HepG2 (cell line): ENCODE data around the gene DISP2. TPM values are rescaled to one million over a fixed set of nuclear protein-coding genes. Genes with fewer than 3 reads are reported as not detected.

ENCODE experiments used
- ATAC-seq: fragments of 200-7000 bp; cut with Tn5 transposase; 3 replicates; pipeline ENCODE4 v1.9.1; 2020; ENCODE audit warnings: mild to moderate bottlenecking, moderate library complexity
- BruUV-seq: library from RNA; stranded (reverse); fragments of 400-500 nt; replicated peaks from 2 replicates; lab custom pipeline; 2021; lab: Mats Ljungman, UMichigan
- CTCF ChIA-PET: fragments of 300-600 bp; formaldehyde crosslinking; extraction: SDS; loops from one replicate; lab custom pipeline; 2021; ENCODE audit warnings: low total read pairs, inconsistent platforms, low intra/inter-chr PET ratio; lab: Yijun Ruan, JAX
- POLR2A ChIA-PET: fragments of 350-600 bp; sonication (Branson Sonifier 250); formaldehyde crosslinking; loops from one replicate; lab custom pipeline; 2020; ENCODE audit warnings: antibody characterized with exemption, inconsistent platforms; lab: Yijun Ruan, JAX
- DNase-seq: peaks from one replicate; pipeline ENCODE4 v3.0.0-alpha.2; 2015; ENCODE audit warnings: low spot score
- FAIRE-seq: peaks from 3 replicates; lab custom pipeline; 2011; peaks lifted over from hg19 to GRCh38; lab: Jason Lieb, UNC
- H2AFZ ChIP-seq: one replicate; pipeline ENCODE4 v1.6.1; 2011; ENCODE audit warnings: low read length, inconsistent platforms
- H3K27ac ChIP-seq: fragments of 300-600 bp; 3 replicates; pipeline ENCODE4 v1.8.0; 2011; ENCODE audit warnings: mixed run types, mild to moderate bottlenecking, mixed read lengths, low read length, inconsistent platforms; ENCODE audit not compliant: insufficient read depth; ENCODE audit errors: extremely low read length
- H3K27me3 ChIP-seq, 2 experiments: fragments of 200-600 bp in 1 of 2; 2 replicates in 1 of 2; 3 replicates in 1 of 2; pipeline versions ENCODE4 v1.6.0 to v1.8.0; 2011; ENCODE audit warnings: low read length in 2 of 2, mild to moderate bottlenecking in 2 of 2, moderate library complexity in 2 of 2, inconsistent platforms in 1 of 2; ENCODE audit not compliant: insufficient read depth in 2 of 2, control insufficient read depth in 1 of 2
- H3K36me3 ChIP-seq, 2 experiments: fragments of 200-600 bp in 1 of 2; replicated peaks in 1 of 2; 2 replicates in 1 of 2; 3 replicates in 1 of 2; pipeline versions ENCODE4 v1.5.1 to v1.8.0; 2011; ENCODE audit warnings: low read length in 2 of 2, inconsistent platforms in 1 of 2; ENCODE audit not compliant: insufficient read depth in 2 of 2, control insufficient read depth in 1 of 2
- H3K4me1 ChIP-seq: 2 replicates; pipeline ENCODE4 v1.5.1; 2012; ENCODE audit warnings: low read length, inconsistent platforms; ENCODE audit not compliant: insufficient read depth
- H3K4me2 ChIP-seq: 2 replicates; pipeline ENCODE4 v1.6.0; 2011; ENCODE audit warnings: low read depth, low read length, inconsistent platforms
- H3K4me3 ChIP-seq, 3 experiments: fragments of 200-600 bp in 1 of 3; sonication (generic), shearing (Covaris generic) in 1 of 3; replicated peaks in 1 of 3; 2 replicates each; pipeline ENCODE4 v1.5.1; 2011 to 2016; ENCODE audit warnings: low read length in 3 of 3, inconsistent platforms in 2 of 3, low read depth in 2 of 3, mild to moderate bottlenecking in 2 of 3, control low read depth in 1 of 3, mixed read lengths in 1 of 3; ENCODE audit not compliant: insufficient read depth in 1 of 3
- H3K79me2 ChIP-seq: one replicate; pipeline ENCODE4 v1.6.1; 2011; ENCODE audit warnings: low read length, inconsistent platforms; ENCODE audit not compliant: insufficient read depth
- H3K9ac ChIP-seq: 2 replicates; pipeline ENCODE4 v1.6.0; 2011; ENCODE audit warnings: mild to moderate bottlenecking, low read depth, low read length, inconsistent platforms; ENCODE audit not compliant: insufficient read depth
- H3K9me3 ChIP-seq: 2 replicates; pipeline ENCODE4 v1.5.1; 2012; ENCODE audit warnings: mild to moderate bottlenecking, low read length
- H4K20me1 ChIP-seq: 2 replicates; pipeline ENCODE4 v1.6.0; 2011; ENCODE audit warnings: inconsistent platforms, mild to moderate bottlenecking, low read length, moderate library complexity; ENCODE audit not compliant: insufficient read depth
- ERF ChIP-seq: IDR thresholded peaks from 2 replicates; pipeline ENCODE4 v1.6.1; 2018; ENCODE audit warnings: missing biosample characterization, missing genetic modification reagents
- FOSL1 ChIP-seq: sonication (generic); formaldehyde crosslinking; IDR thresholded peaks from 2 replicates; pipeline ENCODE4 v1.9.0; 2021; ENCODE audit warnings: missing genetic modification reagents, borderline replicate concordance
- GZF1 ChIP-seq: sonication (generic); formaldehyde crosslinking; IDR thresholded peaks from 2 replicates; pipeline ENCODE4 v1.5.1; 2020; ENCODE audit warnings: mild to moderate bottlenecking, missing genetic modification reagents
- KDM3A ChIP-seq: IDR thresholded peaks from 2 replicates; pipeline ENCODE4 v1.6.1; 2018; ENCODE audit warnings: low read depth, missing compliant biosample characterization
- MIXL1 ChIP-seq: IDR thresholded peaks from 2 replicates; pipeline ENCODE4 v1.6.1; 2016
- SALL2 ChIP-seq: sonication (generic); formaldehyde crosslinking; IDR thresholded peaks from 2 replicates; pipeline ENCODE4 v1.8.1; 2023; ENCODE audit warnings: mild to moderate bottlenecking, missing genetic modification reagents, inconsistent platforms
- ZNF12 ChIP-seq: sonication (generic); formaldehyde crosslinking; IDR thresholded peaks from 2 replicates; pipeline ENCODE4 v1.5.0; 2020; ENCODE audit warnings: missing genetic modification reagents
- WGBS: methylation state at CpG from one replicate; pipeline ENCODE4 v1.1.6; 2017; ENCODE audit warnings: low lambda C conversion rate; 5-methylcytosine and 5-hydroxymethylcytosine counted together
- in situ Hi-C: cut with HindIII; loops from 2 replicates; pipeline ENCODE4 v1.10.0; 2017; ENCODE audit warnings: low pct_unique_long_range_greater_than_20kb; ENCODE audit not compliant: extremely low pct_ligation_motif_present
- intact Hi-C: fragments of 100-400 bp; cut with micrococcal nuclease; formaldehyde crosslinking; loops from one replicate; pipeline ENCODE4 v1.10.0; 2022; ENCODE audit not compliant: unreplicated experiment
- polyA plus RNA-seq, 8 experiments: library from polyadenylated mRNA; depleted of rRNA in 3 of 8; stranded (reverse) in 7 of 8; unstranded in 1 of 8; fragments of >200 nt; fragmentation: Illumina TruSeq in 4 of 8; extraction: Trizol in 4 of 8; gene quantifications; 2 replicates each; pipeline versions ENCODE4 v1.2.1 to v1.2.3, GENCODE V29; 2011 to 2016; ENCODE audit warnings: low read depth in 4 of 8, missing spikeins in 1 of 8, mixed read lengths in 1 of 8; ENCODE audit not compliant: insufficient read depth in 1 of 8
- total RNA-seq, 5 experiments: library from RNA; depleted of rRNA; stranded (reverse); fragments of >200 nt; fragmentation: Illumina TruSeq; extraction: Trizol; gene quantifications; 2 replicates each; pipeline ENCODE4 v1.2.3, GENCODE V29; 2016; ENCODE audit warnings: low read depth in 1 of 5
- TF ChIP-seq, protein P1 (sequence below): IDR thresholded peaks from 2 replicates; pipeline ENCODE4 v1.6.1; 2016; ENCODE audit warnings: missing compliant biosample characterization, missing genetic modification reagents, borderline replicate concordance
- TF ChIP-seq, protein P2 (sequence below): IDR thresholded peaks from 2 replicates; pipeline ENCODE4 v1.6.1; 2016; ENCODE audit warnings: low read depth, missing genetic modification reagents, missing compliant biosample characterization
- TF ChIP-seq, protein P3 (sequence below): IDR thresholded peaks from 2 replicates; pipeline ENCODE4 v1.6.1; 2016; ENCODE audit warnings: missing compliant biosample characterization, missing genetic modification reagents, borderline replicate concordance
- TF ChIP-seq, protein P4 (sequence below): sonication (generic); formaldehyde crosslinking; IDR thresholded peaks from 2 replicates; pipeline ENCODE4 v1.4.0; 2020; ENCODE audit warnings: missing genetic modification reagents

The DISP2 gene
- total and polyA plus RNA-seq, 2 of the 13 experiments (the other 11 are each of a cell fraction or from before 2014, with no cell fraction given), result 0.09 to 0.32 TPM

DNA sequence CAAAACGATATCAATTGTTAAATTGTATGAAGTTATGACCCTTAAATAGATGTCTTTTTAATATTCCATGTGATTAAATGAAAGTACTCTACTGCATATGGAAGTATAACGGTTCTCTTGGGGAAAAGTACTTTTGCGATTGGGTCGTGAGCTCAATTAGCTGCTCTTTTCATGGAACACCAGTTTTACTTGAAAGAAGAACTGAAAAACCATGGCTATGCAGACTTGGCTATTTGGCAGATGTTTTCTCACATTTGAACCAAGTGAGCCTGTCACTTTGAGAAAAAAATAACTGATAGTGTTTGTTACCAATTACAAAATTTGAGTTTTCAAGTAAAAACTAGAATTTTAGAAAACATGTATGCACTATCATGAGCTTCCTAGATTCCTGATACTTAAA is 40.4 kb upstream of the DISP2 start:
- Histone ChIP-seq H3K27me3 (peaks cover 1 to 29% of the 10 kb centered on the region in 2 experiments; a peak in 2 of 5 replicates), H4K20me1 (no peaks in the 10 kb centered on the region), H3K36me3 (no peaks in the 10 kb centered on the region), H3K4me3 (no peak overlapping the region), H3K27ac (no peak overlapping the region), H3K9ac (no peak overlapping the region), H3K9me3 (no peaks in the 10 kb centered on the region), H2AFZ (no peak overlapping the region), H3K79me2 (no peaks in the 10 kb centered on the region), H3K4me2 (no peak overlapping the region), H3K4me1 (peaks cover 23% of the 10 kb centered on the region)
- intact Hi-C loops, result no loop called here
- CTCF ChIA-PET, result no interaction called here
- in situ Hi-C loops, result no loop called here
- BruUV-seq, result no TSS peak
- FAIRE-seq (no peak), DNase-seq (no peak), ATAC-seq (no peak)
- POLR2A ChIA-PET, result no interaction called here
- TF ChIP-seq ERF (CRISPR knock-in tag) (no peak), ZNF12 (CRISPR knock-in tag) (no peak), KDM3A (CRISPR knock-in tag) (no peak), FOSL1 (CRISPR knock-in tag) (no peak), GZF1 (CRISPR knock-in tag) (no peak), MIXL1 (no peak), SALL2 (no peak)
- TF ChIP-seq, protein P1, sequence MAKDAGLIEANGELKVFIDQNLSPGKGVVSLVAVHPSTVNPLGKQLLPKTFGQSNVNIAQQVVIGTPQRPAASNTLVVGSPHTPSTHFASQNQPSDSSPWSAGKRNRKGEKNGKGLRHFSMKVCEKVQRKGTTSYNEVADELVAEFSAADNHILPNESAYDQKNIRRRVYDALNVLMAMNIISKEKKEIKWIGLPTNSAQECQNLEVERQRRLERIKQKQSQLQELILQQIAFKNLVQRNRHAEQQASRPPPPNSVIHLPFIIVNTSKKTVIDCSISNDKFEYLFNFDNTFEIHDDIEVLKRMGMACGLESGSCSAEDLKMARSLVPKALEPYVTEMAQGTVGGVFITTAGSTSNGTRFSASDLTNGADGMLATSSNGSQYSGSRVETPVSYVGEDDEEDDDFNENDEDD (CRISPR knock-in tag), result no peak
- TF ChIP-seq, protein P2, sequence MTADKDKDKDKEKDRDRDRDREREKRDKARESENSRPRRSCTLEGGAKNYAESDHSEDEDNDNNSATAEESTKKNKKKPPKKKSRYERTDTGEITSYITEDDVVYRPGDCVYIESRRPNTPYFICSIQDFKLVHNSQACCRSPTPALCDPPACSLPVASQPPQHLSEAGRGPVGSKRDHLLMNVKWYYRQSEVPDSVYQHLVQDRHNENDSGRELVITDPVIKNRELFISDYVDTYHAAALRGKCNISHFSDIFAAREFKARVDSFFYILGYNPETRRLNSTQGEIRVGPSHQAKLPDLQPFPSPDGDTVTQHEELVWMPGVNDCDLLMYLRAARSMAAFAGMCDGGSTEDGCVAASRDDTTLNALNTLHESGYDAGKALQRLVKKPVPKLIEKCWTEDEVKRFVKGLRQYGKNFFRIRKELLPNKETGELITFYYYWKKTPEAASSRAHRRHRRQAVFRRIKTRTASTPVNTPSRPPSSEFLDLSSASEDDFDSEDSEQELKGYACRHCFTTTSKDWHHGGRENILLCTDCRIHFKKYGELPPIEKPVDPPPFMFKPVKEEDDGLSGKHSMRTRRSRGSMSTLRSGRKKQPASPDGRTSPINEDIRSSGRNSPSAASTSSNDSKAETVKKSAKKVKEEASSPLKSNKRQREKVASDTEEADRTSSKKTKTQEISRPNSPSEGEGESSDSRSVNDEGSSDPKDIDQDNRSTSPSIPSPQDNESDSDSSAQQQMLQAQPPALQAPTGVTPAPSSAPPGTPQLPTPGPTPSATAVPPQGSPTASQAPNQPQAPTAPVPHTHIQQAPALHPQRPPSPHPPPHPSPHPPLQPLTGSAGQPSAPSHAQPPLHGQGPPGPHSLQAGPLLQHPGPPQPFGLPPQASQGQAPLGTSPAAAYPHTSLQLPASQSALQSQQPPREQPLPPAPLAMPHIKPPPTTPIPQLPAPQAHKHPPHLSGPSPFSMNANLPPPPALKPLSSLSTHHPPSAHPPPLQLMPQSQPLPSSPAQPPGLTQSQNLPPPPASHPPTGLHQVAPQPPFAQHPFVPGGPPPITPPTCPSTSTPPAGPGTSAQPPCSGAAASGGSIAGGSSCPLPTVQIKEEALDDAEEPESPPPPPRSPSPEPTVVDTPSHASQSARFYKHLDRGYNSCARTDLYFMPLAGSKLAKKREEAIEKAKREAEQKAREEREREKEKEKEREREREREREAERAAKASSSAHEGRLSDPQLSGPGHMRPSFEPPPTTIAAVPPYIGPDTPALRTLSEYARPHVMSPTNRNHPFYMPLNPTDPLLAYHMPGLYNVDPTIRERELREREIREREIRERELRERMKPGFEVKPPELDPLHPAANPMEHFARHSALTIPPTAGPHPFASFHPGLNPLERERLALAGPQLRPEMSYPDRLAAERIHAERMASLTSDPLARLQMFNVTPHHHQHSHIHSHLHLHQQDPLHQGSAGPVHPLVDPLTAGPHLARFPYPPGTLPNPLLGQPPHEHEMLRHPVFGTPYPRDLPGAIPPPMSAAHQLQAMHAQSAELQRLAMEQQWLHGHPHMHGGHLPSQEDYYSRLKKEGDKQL, result no peak
- TF ChIP-seq, protein P3, sequence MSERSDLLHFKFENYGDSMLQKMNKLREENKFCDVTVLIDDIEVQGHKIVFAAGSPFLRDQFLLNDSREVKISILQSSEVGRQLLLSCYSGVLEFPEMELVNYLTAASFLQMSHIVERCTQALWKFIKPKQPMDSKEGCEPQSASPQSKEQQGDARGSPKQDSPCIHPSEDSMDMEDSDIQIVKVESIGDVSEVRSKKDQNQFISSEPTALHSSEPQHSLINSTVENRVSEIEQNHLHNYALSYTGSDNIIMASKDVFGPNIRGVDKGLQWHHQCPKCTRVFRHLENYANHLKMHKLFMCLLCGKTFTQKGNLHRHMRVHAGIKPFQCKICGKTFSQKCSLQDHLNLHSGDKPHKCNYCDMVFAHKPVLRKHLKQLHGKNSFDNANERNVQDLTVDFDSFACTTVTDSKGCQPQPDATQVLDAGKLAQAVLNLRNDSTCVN (CRISPR knock-in tag), result no peak
- TF ChIP-seq, protein P4, sequence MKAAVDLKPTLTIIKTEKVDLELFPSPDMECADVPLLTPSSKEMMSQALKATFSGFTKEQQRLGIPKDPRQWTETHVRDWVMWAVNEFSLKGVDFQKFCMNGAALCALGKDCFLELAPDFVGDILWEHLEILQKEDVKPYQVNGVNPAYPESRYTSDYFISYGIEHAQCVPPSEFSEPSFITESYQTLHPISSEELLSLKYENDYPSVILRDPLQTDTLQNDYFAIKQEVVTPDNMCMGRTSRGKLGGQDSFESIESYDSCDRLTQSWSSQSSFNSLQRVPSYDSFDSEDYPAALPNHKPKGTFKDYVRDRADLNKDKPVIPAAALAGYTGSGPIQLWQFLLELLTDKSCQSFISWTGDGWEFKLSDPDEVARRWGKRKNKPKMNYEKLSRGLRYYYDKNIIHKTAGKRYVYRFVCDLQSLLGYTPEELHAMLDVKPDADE (CRISPR knock-in tag), result no peak
- 15% methylated on average over 4 of the region's 4 CpGs for WGBS
